ENCODE measurements around the gene PMM1. TPM values are rescaled to one million over a fixed set of nuclear protein-coding genes. Genes with fewer than 3 reads are reported as not detected.

PMM1 gene
- total RNA-seq, 1 experiment from 2014 or later: 19.8 TPM

DNA sequence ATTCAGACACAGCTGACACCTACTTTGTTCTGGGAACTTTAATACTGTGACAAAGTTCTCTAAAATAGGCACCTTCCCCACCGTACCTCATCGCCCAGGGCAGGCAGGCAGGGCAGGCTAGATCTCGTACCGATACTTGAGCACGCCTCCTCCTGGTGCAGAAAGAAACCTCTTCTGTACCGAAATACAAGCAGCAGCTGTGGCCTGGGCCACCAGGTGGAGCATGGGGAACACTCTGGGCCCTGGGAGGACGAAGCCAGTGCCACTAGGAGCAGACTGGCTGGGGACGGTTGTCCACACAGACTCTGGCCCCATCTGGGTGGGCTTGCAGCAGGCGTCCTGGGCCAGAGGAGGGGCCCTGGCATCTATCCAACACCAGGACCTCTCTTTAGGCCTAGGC is 12.8 kb downstream of the PMM1 start:
- TF ChIP-seq, protein P1, sequence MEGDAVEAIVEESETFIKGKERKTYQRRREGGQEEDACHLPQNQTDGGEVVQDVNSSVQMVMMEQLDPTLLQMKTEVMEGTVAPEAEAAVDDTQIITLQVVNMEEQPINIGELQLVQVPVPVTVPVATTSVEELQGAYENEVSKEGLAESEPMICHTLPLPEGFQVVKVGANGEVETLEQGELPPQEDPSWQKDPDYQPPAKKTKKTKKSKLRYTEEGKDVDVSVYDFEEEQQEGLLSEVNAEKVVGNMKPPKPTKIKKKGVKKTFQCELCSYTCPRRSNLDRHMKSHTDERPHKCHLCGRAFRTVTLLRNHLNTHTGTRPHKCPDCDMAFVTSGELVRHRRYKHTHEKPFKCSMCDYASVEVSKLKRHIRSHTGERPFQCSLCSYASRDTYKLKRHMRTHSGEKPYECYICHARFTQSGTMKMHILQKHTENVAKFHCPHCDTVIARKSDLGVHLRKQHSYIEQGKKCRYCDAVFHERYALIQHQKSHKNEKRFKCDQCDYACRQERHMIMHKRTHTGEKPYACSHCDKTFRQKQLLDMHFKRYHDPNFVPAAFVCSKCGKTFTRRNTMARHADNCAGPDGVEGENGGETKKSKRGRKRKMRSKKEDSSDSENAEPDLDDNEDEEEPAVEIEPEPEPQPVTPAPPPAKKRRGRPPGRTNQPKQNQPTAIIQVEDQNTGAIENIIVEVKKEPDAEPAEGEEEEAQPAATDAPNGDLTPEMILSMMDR (conservative IDR thresholded peaks at IDR 0.05): peak; percentile 91
- Histone ChIP-seq H3K14ac (ENCODE audit: insufficient read depth, low read length) (no peak overlapping the region), H2BK15ac (ENCODE audit: low read depth, low read length) (no peak overlapping the region), H3K79me2 (ENCODE audit: insufficient read depth, low read length) (no peaks in the 10 kb centered on the region), H2BK120ac (ENCODE audit: low read depth, low read length, poor library complexity, severe bottlenecking) (no peak overlapping the region), H2BK12ac (ENCODE audit: insufficient read length, low read depth, low read length) (no peak overlapping the region), H3K27me3 (ENCODE audit: insufficient read depth, low read length) (no peaks in the 10 kb centered on the region), H3K23me2 (ENCODE audit: insufficient read length, low read depth, low read length, poor library complexity, severe bottlenecking) (no peaks in the 10 kb centered on the region), H2AK5ac (ENCODE audit: insufficient read length, low read length) (no peak overlapping the region), H3K56ac (ENCODE audit: insufficient read length, low read depth, low read length) (no peak overlapping the region), H4K91ac (ENCODE audit: insufficient read length, low read depth, low read length) (no peak overlapping the region), H3K4me2 (ENCODE audit: insufficient read depth, insufficient read length, low read length) (no peak overlapping the region), H3K4me1 (ENCODE audit: insufficient read depth, low read length) (0 out of 2 replicates have a peak, but pooled peaks cover 2% of the 10 kb centered on the region), H2BK5ac (ENCODE audit: insufficient read length, low read length) (no peak overlapping the region), H3K9me3 (ENCODE audit: control insufficient read depth, low read depth, low read length) (no peaks in the 10 kb centered on the region), H2BK20ac (ENCODE audit: low read depth, low read length, poor library complexity, severe bottlenecking) (no peak overlapping the region), H3K18ac (ENCODE audit: insufficient read length, low read depth, low read length) (no peak overlapping the region), H4K5ac (ENCODE audit: insufficient read length, low read depth, low read length) (no peak overlapping the region), H4K20me1 (ENCODE audit: control insufficient read depth, insufficient read depth, insufficient read length) (no peaks in the 10 kb centered on the region), H3K79me1 (ENCODE audit: insufficient read depth, low read depth, low read length, poor library complexity, severe bottlenecking) (no peaks in the 10 kb centered on the region), H3K27ac (ENCODE audit: insufficient read length, low read depth, low read length) (no peak overlapping the region), H3K9ac (ENCODE audit: extremely low read depth, insufficient read length, low read length) (no peak overlapping the region), H3K23ac (ENCODE audit: insufficient read length, low read depth, low read length) (no peak overlapping the region), H4K8ac (replicated peaks; ENCODE audit: insufficient read length, low read depth, low read length) (no peak overlapping the region), H3K4ac (ENCODE audit: low read depth, low read length) (no peak overlapping the region), H2AFZ (ENCODE audit: low read length) (no peak overlapping the region), H3T11ph (ENCODE audit: low read length) (no peak overlapping the region)
- Mint-ChIP-seq H3K36me3 (ENCODE audit: insufficient read depth in 1 of 3, low read depth in 3 of 3) (peaks cover 0 to 11% (median 4%) of the 10 kb centered on the region in 3 experiments; a peak in 4 of 7 replicates), H3K27ac (peak overlapping the region in 1 of 3 experiments; percentile 63; a peak in 1 of 7 replicates), H3K9me3 (no peaks in the 10 kb centered on the region), H3K4me1 (no peaks in the 10 kb centered on the region; a peak in 1 of 4 replicates), H3K4me3 (no peak overlapping the region), H3K27me3 (ENCODE audit: low read depth) (no peaks in the 10 kb centered on the region; the same call in 1 of the 2 replicates)
- DNase-seq: peak; percentile 89
- WGBS (ENCODE audit: extremely low coverage, insufficient read length, low lambda C conversion rate): no CpG with 5 or more reads among the region's 9 CpGs
